Left ventricle myocardium inferior (tissue), 1 donor: ENCODE measurements around the gene ATP11C. TPM values are rescaled to one million over a fixed set of nuclear protein-coding genes. Genes with fewer than 3 reads are reported as not detected.
A peak's percentile ranks its signal among the peaks of the same experiment; 100 is the strongest.
"Not testable (repeated sequence)": the region's sequence is repeated elsewhere in the genome, so short reads cannot be mapped to it uniquely, and the experiment has no call there.

ENCODE experiments used
- DNase-seq: peaks from one replicate; pipeline ENCODE4 v3.0.0-alpha.2; 2020
- H3K27ac ChIP-seq: fragments of 200-600 bp; replicated peaks from 2 replicates; pipeline ENCODE4 v1.8.0; 2021
- H3K27me3 ChIP-seq: fragments of 200-600 bp; 2 replicates; pipeline ENCODE4 v1.8.0; 2021; ENCODE audit warnings: low read depth
- H3K36me3 ChIP-seq: fragments of 200-600 bp; 2 replicates; pipeline ENCODE4 v1.8.0; 2021
- H3K4me1 ChIP-seq: fragments of 200-600 bp; 2 replicates; pipeline ENCODE4 v1.8.0; 2021
- H3K4me3 ChIP-seq: fragments of 200-600 bp; 2 replicates; pipeline ENCODE4 v1.8.0; 2021; ENCODE audit warnings: mild to moderate bottlenecking, moderate library complexity
- H3K9me3 ChIP-seq: fragments of 200-600 bp; replicated peaks from 2 replicates; pipeline ENCODE4 v1.8.0; 2021
- intact Hi-C: fragments of 100-400 bp; cut with micrococcal nuclease; formaldehyde crosslinking; loops from one replicate; pipeline ENCODE4 v1.11.0; 2022
- microRNA-seq: library from miRNA; unstranded; fragments of <30 nt; microRNA quantifications from one replicate; pipeline ENCODE4 v1.2.0, GENCODE V29; 2020
- total RNA-seq: library from RNA; stranded (reverse); fragmentation: NEBNext Ultra II Directional; extraction: Animal tissue kit (Norgen Biotek cat#: 25700); gene quantifications from one replicate; pipeline ENCODE4 v1.2.1, GENCODE V29; 2021
- TF ChIP-seq, protein P1 (sequence below): fragments of 200-600 bp; IDR thresholded peaks from 2 replicates; pipeline ENCODE4 v1.8.0; 2021; ENCODE audit warnings: antibody characterized with exemption, mild to moderate bottlenecking, borderline replicate concordance
- donor health status: DM: no; HTN: yes; CAD: no; lungs with severe emphysema.

ATP11C gene
- total RNA-seq, 1 donor from 2014 or later: 3.7 TPM

DNA sequence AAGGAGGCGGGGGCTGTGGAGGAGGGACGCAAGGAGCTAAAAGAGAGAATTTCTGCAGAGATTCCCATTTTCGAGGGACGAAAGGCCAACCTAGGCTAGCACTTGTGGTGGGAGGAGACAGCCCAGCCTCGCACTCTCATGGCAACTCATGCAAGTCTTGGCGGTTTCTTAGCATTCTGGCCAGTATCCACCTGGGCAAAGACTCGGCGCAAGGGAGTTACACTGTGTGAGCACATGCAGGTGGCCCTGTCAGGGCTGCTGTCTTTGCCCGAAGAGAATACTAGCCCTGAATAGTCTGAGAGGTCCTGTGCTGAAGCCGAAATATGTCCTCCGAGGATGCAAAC, 240.4 kb downstream of the ATP11C start:
- H3K9me3 ChIP-seq: no peaks in the 10 kb centered on the region
- peak overlapping the region; percentile 64 for H3K4me3 ChIP-seq
- TF ChIP-seq, protein P1, sequence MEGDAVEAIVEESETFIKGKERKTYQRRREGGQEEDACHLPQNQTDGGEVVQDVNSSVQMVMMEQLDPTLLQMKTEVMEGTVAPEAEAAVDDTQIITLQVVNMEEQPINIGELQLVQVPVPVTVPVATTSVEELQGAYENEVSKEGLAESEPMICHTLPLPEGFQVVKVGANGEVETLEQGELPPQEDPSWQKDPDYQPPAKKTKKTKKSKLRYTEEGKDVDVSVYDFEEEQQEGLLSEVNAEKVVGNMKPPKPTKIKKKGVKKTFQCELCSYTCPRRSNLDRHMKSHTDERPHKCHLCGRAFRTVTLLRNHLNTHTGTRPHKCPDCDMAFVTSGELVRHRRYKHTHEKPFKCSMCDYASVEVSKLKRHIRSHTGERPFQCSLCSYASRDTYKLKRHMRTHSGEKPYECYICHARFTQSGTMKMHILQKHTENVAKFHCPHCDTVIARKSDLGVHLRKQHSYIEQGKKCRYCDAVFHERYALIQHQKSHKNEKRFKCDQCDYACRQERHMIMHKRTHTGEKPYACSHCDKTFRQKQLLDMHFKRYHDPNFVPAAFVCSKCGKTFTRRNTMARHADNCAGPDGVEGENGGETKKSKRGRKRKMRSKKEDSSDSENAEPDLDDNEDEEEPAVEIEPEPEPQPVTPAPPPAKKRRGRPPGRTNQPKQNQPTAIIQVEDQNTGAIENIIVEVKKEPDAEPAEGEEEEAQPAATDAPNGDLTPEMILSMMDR: no peak
- H3K36me3 ChIP-seq: no peaks in the 10 kb centered on the region
- DNase-seq: no peak
- H3K27ac ChIP-seq: no peak overlapping the region
- no peaks in the 10 kb centered on the region for H3K4me1 ChIP-seq
- H3K27me3 ChIP-seq: no peaks in the 10 kb centered on the region
- intact Hi-C loops: no loop called here

DNA sequence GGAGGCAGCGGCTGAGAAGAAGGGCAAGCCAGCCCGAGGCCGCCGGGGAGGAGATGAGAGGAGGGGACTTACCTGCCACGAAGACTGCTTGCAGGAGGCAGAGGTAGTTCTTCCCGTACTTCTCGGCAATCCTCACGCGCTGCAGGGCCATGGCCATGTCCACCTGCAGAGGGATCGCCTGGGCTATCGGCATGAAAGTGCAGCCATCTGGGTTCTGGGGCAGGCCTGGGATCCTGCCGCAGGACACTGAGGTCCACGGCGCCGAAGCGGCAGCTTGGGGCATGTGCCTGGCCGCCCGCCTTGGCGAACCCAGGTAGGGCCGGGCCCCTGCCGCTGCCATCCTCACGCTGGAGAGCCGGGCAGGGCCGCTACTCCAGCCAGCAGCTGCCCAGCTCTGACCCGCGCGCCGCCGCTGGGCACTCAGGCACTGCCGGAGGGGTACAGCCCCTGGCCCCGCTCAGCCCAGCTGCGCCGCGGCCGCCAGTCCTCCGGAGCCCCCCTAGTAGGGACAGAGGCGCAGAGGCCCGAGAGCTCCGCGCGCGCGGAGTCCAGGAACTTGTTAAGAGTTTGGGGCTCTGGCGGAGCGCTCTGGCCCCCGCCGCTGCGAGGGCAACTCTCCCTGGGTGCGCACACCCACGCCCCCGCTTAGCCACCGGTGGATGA, 240.9 kb downstream of the ATP11C start:
- no peak overlapping the region for H3K27ac ChIP-seq
- intact Hi-C loops: no loop called here
- H3K4me1 ChIP-seq: no peaks in the 10 kb centered on the region
- no peaks in the 10 kb centered on the region for H3K36me3 ChIP-seq
- no peak for DNase-seq
- H3K9me3 ChIP-seq: no peaks in the 10 kb centered on the region
- no peaks in the 10 kb centered on the region for H3K27me3 ChIP-seq
- TF ChIP-seq, protein P1: no peak
- peak overlapping the region; percentile 64 for H3K4me3 ChIP-seq

DNA sequence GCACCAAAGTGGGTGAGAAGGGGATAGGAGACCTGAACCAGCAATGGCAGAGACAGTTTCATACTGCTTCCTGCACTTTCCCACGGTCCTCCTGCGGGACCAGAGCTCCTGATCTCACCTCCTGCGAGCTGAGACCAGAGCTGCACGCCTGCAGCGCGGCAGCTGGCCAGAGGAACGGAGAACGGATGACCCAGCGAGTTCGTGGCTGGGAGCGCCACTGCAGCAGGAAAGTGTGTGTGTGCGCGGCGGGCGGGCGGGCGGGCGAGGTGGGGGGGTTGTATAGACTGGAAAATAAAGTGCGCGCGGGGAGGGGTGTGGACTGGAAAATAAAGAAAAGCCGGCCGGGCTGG, 241.4 kb downstream of the ATP11C start:
- Histone ChIP-seq H3K4me3 (peak overlapping the region; percentile 64), H3K27ac (no peak overlapping the region), H3K9me3 (no peaks in the 10 kb centered on the region), H3K4me1 (no peaks in the 10 kb centered on the region), H3K36me3 (no peaks in the 10 kb centered on the region), H3K27me3 (no peaks in the 10 kb centered on the region)
- TF ChIP-seq, protein P1: no peak
- DNase-seq: peak; percentile 14
- intact Hi-C loops: no loop called here

DNA sequence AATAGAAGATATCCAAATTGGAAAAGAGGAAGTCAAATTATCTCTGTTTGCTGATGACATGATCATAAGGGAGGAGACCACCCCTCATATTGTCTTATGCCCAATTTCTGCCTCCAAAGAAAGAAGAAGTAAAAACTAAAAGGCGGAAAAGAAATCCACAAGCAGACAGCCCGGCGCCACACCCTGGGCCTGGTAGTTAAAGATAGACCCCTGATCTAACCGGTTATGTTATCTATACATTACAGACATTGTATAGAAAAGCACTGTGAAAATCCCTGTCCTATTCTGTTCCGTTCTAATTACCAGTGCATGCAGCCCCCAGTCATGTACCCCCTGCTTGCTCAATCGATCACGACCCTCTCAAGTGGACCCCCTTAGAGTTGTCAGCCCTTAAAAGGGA, 247.7 kb downstream of the ATP11C start:
- H3K27ac ChIP-seq, H3K27me3 ChIP-seq, H3K4me1 ChIP-seq, H3K9me3 ChIP-seq, H3K4me3 ChIP-seq, intact Hi-C loops, H3K36me3 ChIP-seq, DNase-seq: not testable (repeated sequence)

DNA sequence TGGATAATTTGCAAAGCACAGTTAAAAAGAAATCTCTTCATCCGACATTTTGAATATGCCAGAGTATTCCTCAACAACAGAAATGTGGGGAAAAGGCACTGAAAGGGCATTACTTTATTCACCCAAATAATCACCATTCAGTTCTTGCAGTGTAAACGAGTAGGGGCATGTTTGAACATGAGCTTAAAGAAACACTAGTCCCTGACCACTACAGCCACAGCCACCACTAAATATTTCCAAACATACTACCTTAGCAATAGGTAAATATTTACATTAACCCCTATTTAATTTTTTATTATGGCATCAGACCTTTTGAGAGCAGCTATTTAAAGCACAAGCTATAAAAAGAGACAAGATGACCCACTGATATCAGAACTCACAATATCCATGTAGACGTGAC, 252.5 kb downstream of the ATP11C start:
- no peaks in the 10 kb centered on the region for H3K9me3 ChIP-seq
- H3K36me3 ChIP-seq: no peaks in the 10 kb centered on the region
- intact Hi-C loops: no loop called here

More for the DNA sequence above, 252.5 kb downstream of the ATP11C start:
- DNase-seq: no peak
- Histone ChIP-seq H3K27me3 (no peaks in the 10 kb centered on the region), H3K4me3 (no peak overlapping the region), H3K27ac (no peak overlapping the region), H3K4me1 (no peaks in the 10 kb centered on the region)
- TF ChIP-seq, protein P1: no peak

Small RNA genes lying within 50 kb of the gene (microRNA-seq; reads per million reads assigned to microRNA genes)
- gene MIR505: 41.2 reads per million, percentile 46 among the genes with 10 or more reads in this experiment

Other genes with a start within 250 kb of the ATP11C start
- gene MCF2, start 224.9 kb downstream of the ATP11C start, total RNA-seq: 0.52 TPM
- gene CXorf66, start 32.5 kb upstream of the ATP11C start, total RNA-seq: not detected